GM19023 (cell line): ENCODE measurements around the gene METTL22.

Experiments
- ATAC-seq: cut with Tn5 transposase; IDR thresholded peaks from one replicate; pipeline ENCODE4 v1.9.1; 2021; ENCODE audit warnings: mild to moderate bottlenecking, moderate library complexity; ENCODE audit not compliant: unreplicated experiment

METTL22 gene

GRCh38 chr16:8686031-8686621 is 64.6 kb downstream of the METTL22 start:
- ATAC-seq: no peak

- no peak for ATAC-seq
These were observed 65.4 kb downstream of the METTL22 start for GRCh38 chr16:8686879-8687278.

- no peak for ATAC-seq
These were observed 68.2 kb downstream of the METTL22 start for GRCh38 chr16:8689686-8690085.

- ATAC-seq: no peak
These were observed 70.2 kb downstream of the METTL22 start for GRCh38 chr16:8691728-8692127.

GRCh38 chr16:8694795-8695728 is 73.6 kb downstream of the METTL22 start:
- no peak for ATAC-seq

GRCh38 chr16:8696880-8697279 is 75.4 kb downstream of the METTL22 start:
- no peak for ATAC-seq

GRCh38 chr16:8697965-8698364 is 76.5 kb downstream of the METTL22 start:
- ATAC-seq: no peak
